Measurements from ENCODE around the gene CCDC85A.

DNA sequence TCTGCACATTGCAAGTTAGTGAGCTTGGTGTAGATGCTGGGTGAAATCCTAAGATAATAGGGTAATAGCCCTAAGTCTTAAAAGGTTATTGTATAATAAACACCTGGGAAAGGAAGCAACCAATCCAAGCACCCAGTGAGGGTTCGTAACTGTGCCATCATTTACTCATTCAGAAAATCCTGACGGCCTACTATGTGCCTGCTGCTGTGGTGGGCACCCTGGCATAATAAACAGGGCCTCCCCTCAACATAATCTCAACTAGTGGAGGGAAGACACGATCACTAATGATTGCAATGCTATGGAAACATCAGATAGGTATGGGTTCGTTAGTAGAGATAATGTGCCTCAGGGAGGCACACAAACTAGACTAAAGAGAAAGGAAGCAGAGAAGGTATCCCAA, 48.9 kb upstream of the CCDC85A start:
- TF ChIP-seq EZH2 (IDR thresholded peaks at IDR 0.05): no peak
- TF ChIP-seq POLR2AphosphoS5 (IDR thresholded peaks at IDR 0.05; ENCODE audit: borderline replicate concordance, low read depth, low read length): no peak
